GM21529 (cell line): ENCODE measurements around the gene FBXL3.
"Not testable (repeated sequence)": the region's sequence is repeated elsewhere in the genome, so short reads cannot be mapped to it uniquely, and the experiment has no call there.

Experiments used
- ATAC-seq: cut with Tn5 transposase; IDR thresholded peaks from one replicate; pipeline ENCODE4 v1.9.1; 2021; ENCODE audit not compliant: unreplicated experiment

Gene FBXL3

GRCh38 chr13:76991432-76991795 lies 35.5 kb downstream of the FBXL3 start:
- peak; percentile 55 for ATAC-seq

DNA sequence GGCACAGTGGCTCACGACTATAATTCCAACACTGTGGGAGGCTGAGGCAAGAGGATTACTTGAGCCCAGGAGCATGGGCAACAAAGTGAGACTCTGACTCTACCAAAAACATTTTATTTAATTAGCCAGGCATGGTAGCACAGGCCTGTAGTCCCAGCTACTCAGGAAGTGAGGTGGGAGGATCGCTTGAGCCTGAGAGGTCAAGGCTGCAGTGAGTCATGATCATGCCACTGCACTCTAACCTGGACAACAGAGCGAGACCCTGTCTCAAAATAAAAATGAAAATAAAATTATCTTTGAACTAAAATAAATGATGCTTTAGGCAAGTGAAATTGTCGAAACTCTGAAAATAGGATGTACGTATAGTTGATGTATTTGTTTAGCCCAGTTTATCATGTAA lies 43.3 kb downstream of the FBXL3 start:
- no peak for ATAC-seq

- no peak for ATAC-seq
These were observed 44.9 kb downstream of the FBXL3 start for GRCh38 chr13:76982061-76982460.

GRCh38 chr13:76980075-76980718 lies 46.8 kb downstream of the FBXL3 start:
- peak; percentile 100 for ATAC-seq

DNA sequence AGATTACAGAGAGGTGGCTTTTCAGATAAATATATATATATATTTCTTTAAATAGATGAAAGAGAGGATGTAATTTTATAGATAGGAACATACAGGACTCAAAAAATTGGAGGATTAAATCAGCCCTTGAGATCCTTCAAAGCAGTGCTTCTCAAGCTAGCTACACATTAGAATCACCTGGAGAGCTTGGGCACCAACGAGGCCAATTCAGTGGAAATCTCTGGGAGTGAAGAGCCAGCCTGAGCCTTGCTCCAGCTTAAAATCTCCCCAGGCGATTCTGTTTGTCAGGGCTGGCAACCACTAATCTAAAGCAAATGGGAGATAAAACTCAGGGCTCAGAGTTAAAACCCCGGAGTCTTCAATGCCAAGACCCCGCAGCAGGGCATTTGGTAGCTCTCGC lies 50.0 kb downstream of the FBXL3 start:
- no peak for ATAC-seq

- ATAC-seq: no peak
These were observed 50.5 kb downstream of the FBXL3 start for GRCh38 chr13:76976490-76976889.

- no peak for ATAC-seq
These were observed 51.1 kb downstream of the FBXL3 start for GRCh38 chr13:76975863-76976262.

DNA sequence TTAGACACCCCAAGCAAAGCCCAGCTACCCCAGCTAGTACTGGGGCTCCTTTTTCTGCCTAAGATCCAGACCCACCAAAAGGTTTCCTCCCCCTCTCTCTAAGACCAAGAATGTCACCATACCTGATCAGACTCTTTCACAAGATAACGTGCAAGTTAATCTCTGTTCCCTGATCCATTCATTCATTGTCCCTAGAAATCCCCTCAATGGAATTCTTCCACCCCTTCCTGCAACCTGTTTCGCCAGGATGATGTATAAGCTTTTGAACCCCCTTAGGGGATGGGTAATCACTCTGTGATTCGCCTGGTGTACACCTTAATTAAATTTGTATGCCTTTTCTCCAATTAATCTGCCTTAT lies 52.4 kb downstream of the FBXL3 start:
- ATAC-seq: no peak

- ATAC-seq: no peak
These were observed 52.9 kb downstream of the FBXL3 start for GRCh38 chr13:76973920-76974617.

- ATAC-seq: no peak
These were observed 54.8 kb downstream of the FBXL3 start for GRCh38 chr13:76971851-76972829.

- peak; percentile 81 for ATAC-seq
These were observed 55.7 kb downstream of the FBXL3 start for GRCh38 chr13:76971215-76971614.

DNA sequence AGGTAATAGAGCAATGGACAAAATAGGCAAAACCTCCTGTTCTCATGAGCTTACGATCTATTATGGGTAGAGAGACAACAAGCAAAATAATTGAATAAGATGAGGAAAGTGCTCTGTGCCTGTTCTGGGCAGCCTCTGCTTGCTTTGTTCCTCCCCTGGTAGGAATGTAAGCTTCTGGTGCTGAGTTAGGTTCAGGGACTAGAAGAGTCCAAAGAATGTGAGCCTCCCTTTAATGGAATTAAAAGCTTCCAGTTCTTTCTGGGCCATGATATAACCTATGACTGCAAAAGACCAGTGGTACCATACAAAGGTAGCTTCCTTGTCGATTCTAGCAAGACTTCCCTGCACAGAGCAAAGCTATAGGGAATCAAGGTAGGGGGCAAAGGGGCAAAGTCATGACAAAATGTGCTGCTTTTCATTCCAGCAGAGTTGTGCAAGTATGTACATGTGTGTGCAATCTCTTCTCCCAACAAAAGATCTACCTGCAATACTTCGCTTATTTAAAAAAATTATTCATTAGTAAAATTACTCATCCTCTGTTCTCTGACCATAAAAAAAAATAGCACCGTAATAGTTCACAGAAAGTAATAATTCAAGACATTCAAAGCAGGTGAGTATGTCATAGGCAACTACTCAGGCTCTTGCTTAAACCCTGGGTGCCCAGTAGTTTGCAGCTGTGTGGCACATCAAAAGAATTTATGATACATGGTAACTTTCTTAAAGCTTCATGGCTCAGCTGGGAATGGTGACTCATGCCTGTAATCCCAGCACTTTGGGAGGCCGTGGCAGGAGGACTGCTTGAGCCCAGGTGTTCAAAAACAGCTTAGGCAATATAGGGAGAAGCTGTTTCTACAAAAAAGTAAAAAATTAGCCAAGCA lies 57.2 kb downstream of the FBXL3 start:
- no peak for ATAC-seq

GRCh38 chr13:76968041-76968440 lies 58.9 kb downstream of the FBXL3 start:
- ATAC-seq: no peak

- no peak for ATAC-seq
These were observed 59.9 kb downstream of the FBXL3 start for GRCh38 chr13:76967031-76967430.

DNA sequence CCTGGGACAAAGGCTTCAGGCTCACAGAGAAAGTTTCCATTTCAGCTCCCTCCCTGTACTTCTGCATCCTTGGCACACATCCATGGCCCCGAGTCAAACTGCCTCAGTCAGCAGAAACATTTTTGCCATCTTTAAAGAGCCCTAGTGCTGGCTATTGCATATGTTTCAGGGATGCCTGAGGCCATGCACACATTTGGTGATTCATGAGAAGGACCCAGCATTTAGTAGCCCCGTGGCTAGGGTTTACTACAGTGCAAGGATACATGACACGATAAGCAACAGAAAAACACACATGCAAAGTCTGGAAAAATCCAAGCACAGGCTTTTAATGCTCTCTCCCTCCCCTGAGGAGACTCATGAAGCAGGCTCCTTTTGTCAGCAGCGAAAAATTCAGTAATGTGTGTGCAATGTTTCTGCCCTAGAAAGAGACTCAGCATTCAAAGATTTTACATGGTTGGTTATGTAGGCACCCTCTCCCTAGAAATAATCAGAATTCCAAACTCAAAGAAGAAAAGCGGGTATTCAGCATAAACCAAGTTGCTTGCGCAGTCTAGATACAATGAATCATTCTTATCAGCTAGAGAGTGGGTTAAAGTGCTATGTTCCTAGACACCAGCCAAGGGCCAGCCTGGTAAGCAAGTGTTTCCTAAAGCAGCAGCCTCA lies 61.1 kb downstream of the FBXL3 start:
- no peak for ATAC-seq

DNA sequence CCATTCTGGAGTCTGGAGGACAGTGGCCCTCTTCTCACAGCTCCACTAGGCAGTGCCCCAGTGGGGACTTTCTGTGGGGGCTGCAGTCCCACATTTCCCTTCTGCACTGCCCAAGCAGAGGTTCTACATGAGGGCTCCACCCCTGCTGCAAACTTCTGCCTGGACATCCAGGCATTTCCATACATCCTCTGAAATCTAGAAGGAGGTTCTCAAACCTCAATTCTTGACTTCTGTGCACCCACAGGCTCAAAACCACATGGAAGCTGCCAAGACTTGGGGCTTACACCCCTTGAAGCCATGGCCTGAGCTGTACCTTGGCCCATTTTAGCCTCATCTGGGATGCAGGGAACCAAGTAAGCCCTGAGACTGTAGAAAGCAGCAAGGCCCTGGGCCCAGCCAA lies 67.2 kb downstream of the FBXL3 start:
- ATAC-seq: not testable (repeated sequence)

DNA sequence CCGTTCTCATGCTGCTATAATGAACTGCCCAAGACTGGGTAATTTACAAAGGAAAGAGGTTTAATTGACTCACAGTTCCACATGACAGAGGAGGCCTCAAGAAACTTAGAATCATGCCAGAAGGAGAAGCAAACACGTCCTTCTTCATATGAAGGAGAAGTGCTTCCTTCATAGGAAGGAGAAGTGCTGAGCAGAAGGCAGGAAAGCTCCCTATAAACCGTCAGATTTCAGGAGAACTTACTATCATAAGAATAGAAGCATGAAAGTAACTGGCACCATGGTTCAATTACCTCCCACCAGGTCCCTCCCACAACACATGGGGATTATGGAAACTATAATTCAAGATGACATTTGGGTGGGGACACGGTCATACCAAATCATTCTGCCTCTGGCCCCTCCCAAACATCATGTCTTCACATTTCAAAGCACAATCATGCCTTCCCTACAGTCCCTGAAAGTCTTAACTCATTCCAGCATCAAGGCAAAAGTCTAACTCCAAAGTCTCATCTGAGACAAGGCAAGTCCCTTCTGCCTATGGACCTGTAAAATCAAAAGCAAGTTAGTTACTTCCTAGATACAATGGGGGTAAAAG lies 68.0 kb downstream of the FBXL3 start:
- no peak for ATAC-seq

DNA sequence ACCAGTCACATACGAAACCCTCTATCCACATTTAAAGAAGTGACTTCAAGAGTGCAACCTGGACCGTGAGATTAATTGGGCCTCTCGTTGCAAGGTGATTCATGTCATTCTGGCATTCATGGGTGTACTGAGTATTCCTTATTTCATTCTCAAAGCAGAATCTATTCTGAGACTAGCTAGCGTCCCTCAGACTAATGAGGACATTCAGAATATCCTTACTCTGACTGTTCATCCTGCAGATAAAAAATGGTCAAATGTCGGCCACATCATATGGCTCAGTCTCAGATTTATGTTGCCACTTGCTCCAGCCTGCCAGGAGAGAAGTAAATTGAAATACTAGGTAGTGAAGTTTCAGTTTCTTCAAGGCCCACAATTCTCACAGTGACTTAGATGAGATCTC lies 71.3 kb downstream of the FBXL3 start:
- ATAC-seq: no peak
